ENCODE results near the gene CTDNEP1. TPM values are rescaled to one million over a fixed set of nuclear protein-coding genes. Genes with fewer than 3 reads are reported as not detected.

CTDNEP1 gene
- total RNA-seq, 1 donor from 2014 or later: 181 TPM

GRCh38 chr17:7226721-7227710 is 24.5 kb downstream of the CTDNEP1 start:
- Mint-ChIP-seq H3K27me3 (ENCODE audit: low read depth) (no peaks in the 10 kb centered on the region), H3K9me3 (no peaks in the 10 kb centered on the region), H3K4me3 (ENCODE audit: low read depth) (no peak overlapping the region), H3K36me3 (ENCODE audit: low read depth) (peaks cover 74% of the 10 kb centered on the region), H3K4me1 (ENCODE audit: low read depth) (peaks cover 6% of the 10 kb centered on the region), H3K27ac (no peak overlapping the region)
- intact Hi-C loops (cut with micrococcal nuclease): no loop called here
- DNase-seq (ENCODE audit: low spot score): no peak

GRCh38 chr17:7225711-7226331 is 25.7 kb downstream of the CTDNEP1 start:
- Mint-ChIP-seq H3K4me3 (ENCODE audit: low read depth) (no peak overlapping the region), H3K4me1 (ENCODE audit: low read depth) (peaks cover 13% of the 10 kb centered on the region), H3K36me3 (ENCODE audit: low read depth) (peaks cover 81% of the 10 kb centered on the region), H3K9me3 (no peaks in the 10 kb centered on the region), H3K27me3 (ENCODE audit: low read depth) (no peaks in the 10 kb centered on the region), H3K27ac (no peak overlapping the region)
- no peak for DNase-seq (ENCODE audit: low spot score)
- intact Hi-C loops (cut with micrococcal nuclease): no loop called here

GRCh38 chr17:7224661-7225111 is 26.8 kb downstream of the CTDNEP1 start:
- Mint-ChIP-seq H3K27ac (no peak overlapping the region), H3K4me1 (ENCODE audit: low read depth) (peaks cover 20% of the 10 kb centered on the region), H3K9me3 (no peaks in the 10 kb centered on the region), H3K36me3 (ENCODE audit: low read depth) (peaks cover 80% of the 10 kb centered on the region), H3K4me3 (ENCODE audit: low read depth) (no peak overlapping the region), H3K27me3 (ENCODE audit: low read depth) (no peaks in the 10 kb centered on the region)
- no peak for DNase-seq (ENCODE audit: low spot score)
- intact Hi-C loops (cut with micrococcal nuclease): no loop called here

- Mint-ChIP-seq H3K27ac (no peak overlapping the region), H3K36me3 (ENCODE audit: low read depth) (peaks cover 75% of the 10 kb centered on the region), H3K27me3 (ENCODE audit: low read depth) (no peaks in the 10 kb centered on the region), H3K4me1 (ENCODE audit: low read depth) (peaks cover 25% of the 10 kb centered on the region), H3K9me3 (no peaks in the 10 kb centered on the region), H3K4me3 (ENCODE audit: low read depth) (no peak overlapping the region)
- intact Hi-C loops (cut with micrococcal nuclease): no loop called here
- DNase-seq (ENCODE audit: low spot score): no peak
Observed at GRCh38 chr17:7224110-7224509, 27.4 kb downstream of the CTDNEP1 start.

- Mint-ChIP-seq H3K27me3 (ENCODE audit: low read depth) (no peaks in the 10 kb centered on the region), H3K4me3 (ENCODE audit: low read depth) (no peak overlapping the region), H3K9me3 (no peaks in the 10 kb centered on the region), H3K4me1 (ENCODE audit: low read depth) (peaks cover 30% of the 10 kb centered on the region), H3K36me3 (ENCODE audit: low read depth) (peaks cover 70% of the 10 kb centered on the region), H3K27ac (no peak overlapping the region)
- intact Hi-C loops (cut with micrococcal nuclease): no loop called here
- DNase-seq (ENCODE audit: low spot score): no peak
Observed at GRCh38 chr17:7223375-7223774, 28.2 kb downstream of the CTDNEP1 start.

- no peak overlapping the region for H3K27ac Mint-ChIP-seq
Observed at GRCh38 chr17:7222972-7223292, 28.6 kb downstream of the CTDNEP1 start.

GRCh38 chr17:7222093-7222971 is 29.2 kb downstream of the CTDNEP1 start:
- H3K9me3 Mint-ChIP-seq: no peaks in the 10 kb centered on the region
- intact Hi-C loops (cut with micrococcal nuclease): no loop called here
- no peak overlapping the region for H3K4me3 Mint-ChIP-seq (ENCODE audit: low read depth)
- no peaks in the 10 kb centered on the region for H3K27me3 Mint-ChIP-seq (ENCODE audit: low read depth)
- no peak overlapping the region for H3K27ac Mint-ChIP-seq
- no peak for DNase-seq (ENCODE audit: low spot score)
- peaks cover 61% of the 10 kb centered on the region for H3K36me3 Mint-ChIP-seq (ENCODE audit: low read depth)
- peaks cover 33% of the 10 kb centered on the region for H3K4me1 Mint-ChIP-seq (ENCODE audit: low read depth)

More at GRCh38 chr17:7222972-7223292, 28.6 kb downstream of the CTDNEP1 start:
- peaks cover 30% of the 10 kb centered on the region for H3K4me1 Mint-ChIP-seq (ENCODE audit: low read depth)
- no peak overlapping the region for H3K4me3 Mint-ChIP-seq (ENCODE audit: low read depth)
- intact Hi-C loops (cut with micrococcal nuclease): no loop called here
- H3K36me3 Mint-ChIP-seq (ENCODE audit: low read depth): peaks cover 65% of the 10 kb centered on the region
- no peaks in the 10 kb centered on the region for H3K9me3 Mint-ChIP-seq
- no peaks in the 10 kb centered on the region for H3K27me3 Mint-ChIP-seq (ENCODE audit: low read depth)
- no peak for DNase-seq (ENCODE audit: low spot score)

GRCh38 chr17:7221278-7222092 is 30.0 kb downstream of the CTDNEP1 start:
- H3K4me1 Mint-ChIP-seq (ENCODE audit: low read depth): peaks cover 36% of the 10 kb centered on the region
- H3K4me3 Mint-ChIP-seq (ENCODE audit: low read depth): peak overlapping the region; percentile 99
- peak overlapping the region; percentile 91 for H3K27ac Mint-ChIP-seq
- peaks cover 53% of the 10 kb centered on the region for H3K36me3 Mint-ChIP-seq (ENCODE audit: low read depth)
- no peaks in the 10 kb centered on the region for H3K27me3 Mint-ChIP-seq (ENCODE audit: low read depth)
- H3K9me3 Mint-ChIP-seq: no peaks in the 10 kb centered on the region
- intact Hi-C loops (cut with micrococcal nuclease): loop anchor here (1.0 kb wide), 2 partner anchors 13 to 73 kb away; partner anchors contain the start of genes DVL2 and YBX2
- no peak for DNase-seq (ENCODE audit: low spot score)

- H3K27ac Mint-ChIP-seq: peak overlapping the region; percentile 91
- peaks cover 49% of the 10 kb centered on the region for H3K36me3 Mint-ChIP-seq (ENCODE audit: low read depth)
- peaks cover 44% of the 10 kb centered on the region for H3K4me1 Mint-ChIP-seq (ENCODE audit: low read depth)
- peak overlapping the region; percentile 99 for H3K4me3 Mint-ChIP-seq (ENCODE audit: low read depth)
- no peaks in the 10 kb centered on the region for H3K9me3 Mint-ChIP-seq
- peak; percentile 47 for DNase-seq (ENCODE audit: low spot score)
- intact Hi-C loops (cut with micrococcal nuclease): loop anchor here (1.0 kb wide), 2 partner anchors 14 to 74 kb away; partner anchors contain the start of genes DVL2 and YBX2
- H3K27me3 Mint-ChIP-seq (ENCODE audit: low read depth): no peaks in the 10 kb centered on the region
Observed at GRCh38 chr17:7220593-7221277, 30.8 kb downstream of the CTDNEP1 start.

- H3K9me3 Mint-ChIP-seq: no peaks in the 10 kb centered on the region
- peak within 1 kb of the TSS; percentile 98 for H3K27ac Mint-ChIP-seq
- DNase-seq (ENCODE audit: low spot score): peak; percentile 67
- H3K36me3 Mint-ChIP-seq (ENCODE audit: low read depth): peaks cover 45% of the 10 kb centered on the region
- intact Hi-C loops (cut with micrococcal nuclease): loop anchor here (1.0 kb wide), 1 partner anchor 185 kb away; no protein-coding TSS in a partner anchor
- no peaks in the 10 kb centered on the region for H3K27me3 Mint-ChIP-seq (ENCODE audit: low read depth)
- H3K4me3 Mint-ChIP-seq (ENCODE audit: low read depth): peak within 1 kb of the TSS; percentile 99
- H3K4me1 Mint-ChIP-seq (ENCODE audit: low read depth): peaks cover 48% of the 10 kb centered on the region
Observed at GRCh38 chr17:7219812-7220592, 31.5 kb downstream of the CTDNEP1 start, which contains the start of the genes ACADVL and DLG4. ACADVL (plus strand) TSS chr17:7219938; CDS start chr17:7219985, 47 bp downstream. DLG4 (minus strand) TSS chr17:7219836.
